HG03520 (cell line): ENCODE data around the gene FOSL1.

Experiments used
- ATAC-seq: cut with Tn5 transposase; IDR thresholded peaks from one replicate; pipeline ENCODE4 v1.9.1; 2021; ENCODE audit warnings: mild to moderate bottlenecking, moderate library complexity; ENCODE audit not compliant: unreplicated experiment

Gene FOSL1

DNA sequence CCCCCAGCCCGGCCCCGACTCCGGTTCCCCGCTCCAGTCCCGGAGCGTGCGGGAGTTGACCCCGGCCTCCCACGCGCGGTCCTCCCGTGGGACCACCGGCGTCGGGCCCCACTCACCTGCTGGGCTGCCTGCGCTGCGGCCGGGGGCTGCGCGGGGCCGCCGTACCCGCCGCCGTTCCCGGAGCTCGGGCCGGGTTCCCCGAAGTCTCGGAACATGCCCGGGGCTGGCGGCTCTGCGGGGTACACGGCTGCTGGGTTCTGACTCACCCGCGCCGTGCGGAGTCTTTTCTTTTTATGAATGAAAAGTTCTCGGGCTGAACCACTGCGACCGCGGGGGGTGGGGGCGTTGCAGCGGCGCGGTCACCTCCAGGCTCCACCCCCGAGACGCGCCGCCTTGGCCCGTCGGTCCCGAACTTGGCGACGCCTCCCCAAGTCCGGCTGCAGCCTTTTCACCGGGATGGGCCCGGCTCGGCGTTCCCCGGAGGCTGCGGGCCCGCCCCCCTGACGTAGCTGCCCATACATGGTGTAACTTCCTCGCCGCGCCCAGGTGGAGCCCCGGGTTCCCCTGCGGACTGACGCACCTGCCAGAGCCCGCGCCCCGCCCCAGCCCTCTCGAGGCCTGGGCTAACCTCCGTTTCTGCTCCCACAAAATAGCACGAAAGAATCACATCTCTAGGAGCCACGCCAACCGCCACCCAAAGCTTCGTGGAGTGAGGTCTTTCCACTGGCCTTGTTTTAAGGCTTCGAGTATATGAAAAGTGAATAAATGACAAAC, at the start of gene FOSL1:
FOSL1 (minus strand) TSS at position 264 of the 774 bp plus-strand sequence; CDS start at position 215, 49 bp downstream.
- peak; percentile 60 for ATAC-seq

DNA sequence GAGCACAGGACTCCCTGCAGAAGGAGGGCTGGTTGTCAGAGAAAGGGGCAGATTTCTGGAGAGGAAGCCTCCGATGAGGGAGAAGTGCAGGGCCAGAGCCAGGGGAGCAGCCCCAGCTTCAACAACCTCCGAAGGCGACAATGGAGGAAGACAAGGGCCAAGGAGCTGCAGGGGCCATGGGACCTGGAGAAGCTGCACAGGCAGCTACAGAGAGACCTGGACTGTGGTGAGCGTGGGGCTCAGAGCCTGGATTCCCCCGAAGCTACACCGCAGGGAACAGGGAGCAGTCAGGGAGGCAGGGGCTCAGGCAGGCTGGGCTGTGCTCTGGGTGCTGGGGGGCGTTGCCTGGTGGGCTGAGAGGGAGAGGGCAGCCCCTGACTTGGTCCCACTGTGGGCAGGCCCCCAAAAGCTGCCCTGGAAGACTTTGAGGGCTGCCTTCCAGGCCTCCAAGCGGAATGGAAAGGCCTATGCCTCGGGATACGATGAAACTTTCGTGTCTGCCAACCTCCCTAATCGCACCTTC, 47.5 kb upstream of the FOSL1 start:
- no peak for ATAC-seq

DNA sequence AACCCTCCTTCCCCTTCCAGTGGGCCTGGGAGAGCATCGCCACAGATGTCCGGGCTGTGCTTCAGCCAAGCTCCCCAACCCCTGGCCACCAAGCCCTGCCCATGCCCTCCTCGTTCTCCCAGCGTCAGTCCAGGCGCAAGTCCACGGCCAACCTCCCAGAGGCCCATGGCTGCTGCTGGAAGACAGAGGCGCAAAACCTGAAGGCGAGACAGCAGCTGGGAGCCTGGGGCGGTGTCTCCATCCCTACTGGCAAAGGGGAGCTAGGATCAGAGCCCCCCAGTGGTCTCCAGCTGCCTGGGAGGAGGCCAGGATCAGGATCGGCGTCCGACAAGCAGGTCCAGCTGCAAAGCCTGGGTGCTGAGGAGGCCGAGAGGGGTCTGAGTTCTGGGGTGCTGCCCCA, 46.9 kb upstream of the FOSL1 start:
- no peak for ATAC-seq

DNA sequence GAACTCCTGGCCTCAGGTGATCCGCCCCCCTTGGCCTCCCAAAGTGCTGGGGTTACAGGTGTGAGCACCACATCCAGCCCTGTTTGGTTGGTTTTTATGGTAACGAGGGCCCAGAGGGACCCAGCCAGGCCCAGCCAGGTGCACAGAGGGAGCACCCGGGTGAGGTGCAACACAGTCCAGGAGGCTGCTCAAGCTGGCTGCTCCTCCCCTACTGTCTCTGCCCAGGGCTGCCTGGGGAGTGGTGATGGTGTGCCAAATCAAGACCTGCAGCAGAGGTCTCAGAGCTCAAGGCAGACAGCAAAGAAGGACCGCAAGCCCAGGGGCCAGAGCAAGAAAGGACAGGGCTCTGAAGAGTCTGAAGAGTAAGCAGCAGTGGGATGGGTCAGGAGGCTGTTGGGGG, 46.5 kb upstream of the FOSL1 start:
- no peak for ATAC-seq

DNA sequence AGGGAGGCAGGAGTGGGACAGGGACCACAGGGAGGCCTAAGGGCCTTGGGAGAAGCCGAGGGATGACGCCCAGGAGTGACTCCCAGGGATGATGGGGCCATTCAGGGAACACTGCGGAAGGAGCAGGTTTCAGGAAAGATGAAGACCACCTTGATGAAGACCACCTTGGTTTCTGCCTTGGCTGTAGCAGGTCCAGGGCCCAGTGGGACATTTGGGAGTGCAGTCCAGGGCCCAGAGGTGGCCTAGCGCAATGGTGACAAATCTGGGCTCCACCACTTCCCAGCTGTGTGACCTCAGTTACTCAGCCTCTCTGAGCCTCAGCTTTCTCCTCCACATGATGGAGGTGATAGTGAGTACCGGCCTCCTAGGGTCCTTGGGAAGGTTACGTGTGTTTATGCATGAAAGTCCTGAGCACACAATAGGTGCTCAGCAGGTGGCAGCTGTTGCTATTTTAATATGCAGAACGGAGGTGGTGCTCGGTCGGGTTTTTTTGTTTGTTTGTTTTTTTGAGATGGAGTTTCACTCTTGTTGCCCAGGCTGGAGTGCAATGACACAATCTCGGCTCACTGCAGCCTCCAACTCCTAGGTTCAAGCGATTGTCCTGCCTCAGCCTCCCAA, 45.9 kb upstream of the FOSL1 start:
- ATAC-seq = no peak

DNA sequence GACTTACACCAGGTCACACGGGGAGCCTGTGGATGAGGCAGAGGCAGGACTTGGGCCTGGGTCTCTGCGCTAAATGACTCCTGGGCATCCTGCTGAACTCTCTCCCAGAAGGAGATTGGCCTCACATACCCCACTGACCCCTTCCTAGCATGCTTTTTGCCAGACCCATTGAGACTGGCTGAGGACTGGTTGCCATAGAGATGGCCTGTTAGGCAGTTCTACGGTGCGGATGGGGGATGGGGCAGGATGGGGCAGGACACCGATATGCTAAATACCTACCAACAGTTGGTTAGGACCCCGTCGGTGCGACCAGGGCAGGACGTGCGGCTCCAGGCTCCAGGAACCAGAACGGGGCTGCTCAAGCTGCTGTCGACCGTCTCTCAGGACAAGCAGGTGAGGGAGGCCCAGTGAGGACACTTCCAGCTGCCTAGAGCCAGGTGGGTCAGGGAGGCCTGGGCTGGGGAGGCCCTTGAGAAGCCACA, 45.3 kb upstream of the FOSL1 start, which contains the start of gene TSGA10IP:
TSGA10IP (plus strand) TSS at position 51 of the 482 bp plus-strand sequence; CDS start at position 247, 196 bp downstream.
- ATAC-seq = no peak

DNA sequence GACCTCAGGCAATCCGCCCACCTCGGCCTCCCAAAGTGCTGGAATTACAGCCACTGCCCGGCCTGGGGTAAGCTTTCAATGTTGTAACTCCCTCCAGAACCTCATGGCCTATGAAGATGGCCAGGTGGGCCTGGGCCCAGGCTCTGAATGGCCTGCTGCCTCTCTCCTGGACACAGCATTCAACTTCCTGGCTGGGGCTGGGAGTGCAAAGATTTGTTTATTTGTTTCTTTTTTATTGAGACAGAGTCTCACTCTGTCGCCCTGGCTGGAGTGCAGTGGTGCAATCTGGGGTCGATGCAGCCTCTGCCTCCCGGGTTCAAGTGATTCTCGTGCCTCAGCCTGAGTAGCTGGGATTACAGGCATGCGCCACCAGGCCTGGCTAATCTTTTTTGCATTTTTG, 44.6 kb upstream of the FOSL1 start:
- ATAC-seq = no peak

DNA sequence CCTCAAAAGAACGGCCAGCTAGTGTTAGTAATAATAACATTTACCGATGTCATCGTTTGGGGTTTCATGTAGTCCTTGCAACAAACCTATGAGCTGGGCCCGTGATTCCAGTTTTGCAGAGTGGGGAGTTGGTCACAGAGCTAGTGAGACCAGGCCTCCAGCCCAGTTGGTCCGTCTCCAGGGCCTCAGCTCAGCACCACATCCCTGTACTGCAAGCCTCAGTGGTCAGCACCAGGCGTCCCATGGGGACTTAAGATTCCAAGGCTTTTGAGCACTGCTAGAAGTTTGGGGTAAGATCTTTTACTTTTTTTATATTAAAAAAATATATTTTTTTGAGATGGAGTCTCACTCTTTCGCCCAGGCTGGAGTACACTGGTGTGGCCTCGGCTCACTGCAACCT, 44.0 kb upstream of the FOSL1 start:
- ATAC-seq = no peak

DNA sequence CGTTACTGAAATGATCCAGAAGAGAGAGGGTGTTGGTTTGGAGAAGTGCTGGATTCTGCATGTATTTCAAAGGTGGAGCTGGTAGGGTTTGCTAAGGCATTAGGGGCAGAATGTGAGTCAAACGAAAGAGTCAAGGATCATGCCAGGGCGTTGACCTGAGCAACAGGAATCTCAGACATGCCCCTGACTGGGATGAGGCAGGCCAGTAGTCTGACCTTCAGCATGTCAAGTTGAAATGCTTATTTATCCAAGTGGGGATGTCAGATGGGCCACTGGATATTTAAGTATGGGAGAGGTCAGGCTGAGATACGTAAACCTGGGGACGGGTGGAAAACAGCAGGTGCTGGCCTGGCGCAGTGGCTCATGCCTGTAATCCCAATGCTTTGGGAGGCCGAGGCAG, 42.3 kb upstream of the FOSL1 start:
- no peak for ATAC-seq

DNA sequence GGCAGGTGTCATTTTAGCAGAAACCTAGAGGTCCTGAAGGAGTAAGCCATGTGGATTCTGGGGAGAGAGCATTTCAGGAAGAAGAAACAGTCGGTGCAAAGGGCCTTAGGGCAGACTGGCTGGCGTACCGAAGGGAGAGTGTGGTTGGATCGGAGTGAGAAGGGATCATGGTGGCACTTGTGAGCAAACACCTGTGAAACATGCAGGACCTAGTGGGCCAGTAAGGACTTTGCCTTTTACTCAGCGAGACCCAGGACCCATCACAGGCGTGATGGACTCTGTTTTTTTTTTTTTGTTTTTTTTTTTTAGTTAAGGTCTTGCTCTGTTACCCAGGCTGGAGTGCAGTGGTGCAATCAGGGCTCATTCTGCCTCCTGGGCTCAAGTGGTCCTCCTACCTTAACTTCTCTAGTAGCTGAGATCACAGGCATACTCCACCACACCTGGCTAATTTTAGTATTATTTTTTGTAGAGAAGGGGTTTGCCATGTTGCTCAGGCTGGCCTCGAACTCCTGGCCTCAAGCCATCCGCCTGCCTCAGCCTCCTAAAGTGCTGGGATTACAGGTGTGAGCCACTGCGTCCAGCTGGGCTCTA, 41.6 kb upstream of the FOSL1 start:
- ATAC-seq = no peak

DNA sequence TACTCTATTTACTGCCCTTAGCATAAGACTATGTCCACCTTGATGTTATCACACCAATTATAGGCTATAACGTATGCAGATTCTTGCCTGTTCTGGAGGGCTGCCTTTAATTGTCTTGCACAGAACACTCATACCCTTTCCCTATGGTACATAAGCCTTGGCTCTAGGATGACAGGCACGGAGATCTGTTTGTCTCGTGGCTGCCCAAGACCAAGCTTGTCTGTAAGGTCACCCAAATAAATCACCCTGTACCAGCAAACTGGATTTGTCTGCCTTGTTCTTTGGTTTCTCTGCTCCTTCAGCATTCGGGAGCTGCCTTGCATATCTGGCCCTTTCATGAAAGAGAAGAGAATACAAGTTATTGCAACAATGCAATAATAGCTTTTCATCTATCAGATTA, 37.6 kb upstream of the FOSL1 start:
- no peak for ATAC-seq

DNA sequence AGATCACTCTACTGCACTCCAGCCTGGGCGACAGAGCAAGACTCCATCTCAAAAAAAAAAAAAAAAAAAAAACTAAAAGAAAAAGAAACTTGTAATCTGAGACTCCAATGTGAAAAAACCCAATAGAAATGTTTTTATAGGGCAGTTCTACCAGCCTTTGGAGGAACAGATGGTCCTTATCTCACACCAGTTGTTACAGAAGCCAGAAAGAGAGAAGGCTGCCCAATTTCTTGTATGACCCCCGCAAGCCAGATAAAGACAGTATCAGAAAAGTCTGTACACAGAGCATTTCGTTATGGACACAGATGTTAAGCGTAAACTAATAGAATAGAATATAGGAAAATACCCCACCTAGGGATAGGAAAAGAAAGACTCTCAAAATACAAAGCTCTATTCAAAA, 33.8 kb upstream of the FOSL1 start:
- no peak for ATAC-seq

DNA sequence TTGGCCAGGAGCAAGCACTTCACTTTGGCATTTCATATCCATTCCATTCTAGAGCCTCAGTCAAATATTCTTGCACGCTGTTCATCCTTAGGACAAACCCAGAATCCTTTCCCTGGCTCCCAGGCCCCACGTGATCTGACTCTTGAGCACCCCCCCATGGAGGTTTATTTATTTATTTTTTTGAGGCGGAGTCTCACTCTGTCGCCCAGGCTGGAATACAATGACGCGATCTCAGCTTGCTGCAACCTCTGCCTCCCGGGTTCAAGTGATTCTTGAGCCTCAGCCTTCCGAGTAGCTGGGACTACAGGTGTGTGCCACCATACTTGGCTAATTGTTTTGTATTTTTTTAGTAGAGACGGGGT, 32.4 kb upstream of the FOSL1 start:
- no peak for ATAC-seq

DNA sequence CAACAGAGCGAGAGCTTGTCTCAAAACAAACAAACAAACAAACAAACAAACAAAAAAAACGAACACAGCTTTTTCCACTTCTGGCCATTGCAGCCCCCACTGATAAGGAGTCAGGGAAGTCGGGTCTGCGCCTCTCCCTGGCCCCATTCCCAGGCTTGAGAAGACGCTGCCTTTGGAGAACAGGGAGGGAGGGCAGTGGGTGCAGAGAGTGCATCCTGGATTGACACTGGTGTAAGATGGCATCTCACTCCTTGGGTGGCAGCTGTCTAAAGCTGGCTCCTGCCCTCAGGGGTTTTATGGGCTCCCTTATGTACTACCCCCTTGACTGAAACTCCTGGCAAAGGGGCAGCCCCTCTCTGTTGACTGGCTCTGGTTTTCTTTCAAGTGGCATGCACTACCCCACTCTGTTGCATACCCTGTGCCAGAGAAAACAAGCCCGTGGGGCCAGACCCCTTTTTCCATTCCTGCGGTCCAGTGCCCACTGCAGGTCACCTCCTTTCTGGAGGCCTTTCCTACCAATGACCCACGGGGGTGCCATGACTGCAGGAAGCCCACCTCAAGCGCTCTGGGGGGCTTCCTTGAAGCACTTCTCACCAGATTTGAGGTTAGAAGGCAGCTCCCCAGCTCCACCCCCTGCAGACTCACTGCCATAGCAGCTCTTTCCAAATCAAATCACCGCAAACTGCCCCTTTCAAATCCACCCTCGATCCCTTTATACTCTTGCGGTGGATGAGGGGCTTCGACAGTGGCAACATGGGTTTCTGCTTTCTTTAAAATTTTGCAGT, 31.8 kb upstream of the FOSL1 start:
- ATAC-seq = no peak

DNA sequence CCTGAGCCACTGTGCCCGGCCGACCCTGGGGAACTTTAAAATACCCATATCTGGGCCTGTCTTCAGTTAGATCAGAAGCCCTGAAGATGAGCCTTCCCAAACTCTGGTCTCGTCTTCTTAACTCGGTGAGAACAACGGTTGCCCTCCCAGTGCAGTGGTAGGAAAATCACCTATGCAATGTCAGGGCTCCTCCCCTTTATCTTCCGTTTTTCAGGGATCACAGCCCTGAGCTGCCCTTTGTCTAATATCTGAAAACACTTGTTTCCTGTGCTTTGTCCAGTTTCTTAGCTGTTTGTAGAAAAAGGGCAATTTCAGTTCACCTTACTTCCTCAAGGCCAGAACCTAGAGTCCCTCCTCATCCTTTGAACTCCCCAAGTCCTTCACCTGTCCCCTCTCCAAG, 28.5 kb upstream of the FOSL1 start:
- ATAC-seq = no peak

DNA sequence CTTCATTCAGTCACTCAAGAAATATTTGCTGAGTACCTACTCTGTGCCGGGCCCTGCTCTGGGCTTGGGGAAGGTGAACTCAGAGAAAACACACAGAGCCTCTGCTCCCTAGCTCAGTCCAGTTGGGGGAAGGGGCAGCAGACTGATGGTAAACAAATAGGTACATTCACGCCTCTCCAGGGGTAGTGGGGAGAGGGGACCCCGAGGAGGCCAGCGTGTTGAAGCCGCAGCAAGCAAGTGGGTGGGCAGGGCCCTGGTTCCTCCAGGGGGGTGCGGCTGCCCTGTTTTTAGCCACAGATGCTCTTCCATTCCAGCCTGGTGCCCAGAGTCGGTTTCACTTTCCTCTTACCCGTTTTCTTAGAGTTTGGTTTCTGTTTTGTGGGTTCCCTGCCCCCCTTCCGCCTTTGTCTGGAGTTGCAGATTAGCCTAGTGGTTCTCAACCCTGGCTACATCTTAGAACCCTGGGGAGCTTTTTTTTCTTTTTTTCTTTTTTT, 27.8 kb upstream of the FOSL1 start:
- ATAC-seq = no peak

DNA sequence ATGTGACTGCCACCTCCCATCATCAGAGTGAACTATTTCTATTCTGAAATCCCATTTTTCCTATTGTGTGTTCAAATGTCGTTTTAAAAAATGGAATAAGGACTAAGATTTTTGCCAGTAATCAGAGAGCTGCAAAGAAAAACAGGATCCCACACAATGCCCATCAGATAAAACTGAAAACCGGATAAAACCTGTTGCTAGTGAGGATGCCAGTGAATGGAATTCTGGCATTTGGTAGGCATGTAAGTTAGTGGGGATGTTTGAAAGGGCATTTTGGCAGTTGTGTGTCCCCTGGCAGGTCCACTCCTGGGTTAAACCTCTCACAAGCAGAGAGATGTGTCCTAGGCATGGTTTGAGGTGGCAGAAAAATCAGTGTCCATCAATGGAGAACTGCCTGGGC, 25.2 kb upstream of the FOSL1 start:
- no peak for ATAC-seq

DNA sequence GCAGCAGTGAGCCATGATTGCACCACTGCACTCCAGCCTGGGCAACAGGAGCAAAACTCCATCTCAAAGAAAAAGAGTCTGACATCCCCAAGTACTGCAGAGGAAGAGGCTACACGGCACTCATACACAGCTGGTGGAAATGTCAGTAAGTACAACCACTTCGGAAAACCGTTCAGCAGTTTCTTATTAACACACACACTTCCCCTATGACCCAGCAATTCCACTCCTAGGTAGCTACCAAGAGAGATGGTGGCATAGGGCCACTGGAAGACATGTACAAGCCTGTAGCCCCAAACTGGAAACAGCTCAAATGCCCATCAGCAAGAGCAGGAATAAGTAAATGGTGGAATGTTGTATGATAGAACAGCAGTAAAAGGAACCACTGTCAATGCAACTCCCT, 22.4 kb upstream of the FOSL1 start:
- no peak for ATAC-seq

DNA sequence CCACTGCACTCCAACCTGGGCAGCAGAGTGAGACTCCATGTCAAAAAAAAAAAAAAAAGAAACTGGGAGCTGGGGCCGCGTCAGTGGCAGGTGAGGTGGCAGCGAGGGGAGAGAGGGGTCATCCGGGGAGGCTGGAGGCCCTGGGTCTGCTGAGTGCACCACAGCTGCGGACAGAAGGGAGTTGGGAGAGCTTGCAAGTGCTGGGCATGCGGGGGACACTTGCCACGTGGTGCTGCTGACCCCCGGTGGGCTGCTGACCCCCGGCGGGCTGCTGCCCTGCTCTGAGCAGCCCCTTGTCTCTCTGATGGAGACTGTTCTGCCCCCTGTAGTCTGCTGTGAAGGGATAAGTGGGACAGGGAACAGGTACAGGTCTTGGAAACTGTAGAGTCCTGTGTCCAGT, 21.7 kb upstream of the FOSL1 start:
- ATAC-seq = no peak

DNA sequence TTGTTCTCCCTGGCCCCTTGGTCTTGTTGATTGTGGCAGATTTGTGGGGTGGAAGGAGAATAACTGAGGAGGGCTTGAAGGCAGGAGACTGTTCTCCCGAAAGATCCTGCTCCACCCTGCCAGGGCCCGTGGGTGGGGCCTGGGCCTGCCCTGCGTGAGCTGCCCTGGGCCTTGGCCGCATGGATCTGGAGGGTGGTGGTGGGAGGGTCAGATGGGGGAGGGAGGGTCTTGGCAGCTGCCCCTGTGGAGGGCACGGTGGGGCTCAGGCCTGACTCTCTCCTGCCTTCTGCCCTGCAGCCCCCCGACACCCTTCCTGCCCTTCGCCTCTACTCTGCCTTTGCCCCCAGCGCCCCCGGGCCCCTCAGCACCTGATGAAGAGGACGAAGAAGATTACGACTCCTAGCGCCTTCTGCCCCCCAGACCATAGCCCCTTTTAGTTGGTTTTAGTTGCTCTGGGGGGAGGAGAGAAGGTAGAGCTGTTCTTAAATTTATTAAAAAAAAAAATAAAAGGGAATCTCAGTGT, 20.9 kb upstream of the FOSL1 start:
- no peak for ATAC-seq

DNA sequence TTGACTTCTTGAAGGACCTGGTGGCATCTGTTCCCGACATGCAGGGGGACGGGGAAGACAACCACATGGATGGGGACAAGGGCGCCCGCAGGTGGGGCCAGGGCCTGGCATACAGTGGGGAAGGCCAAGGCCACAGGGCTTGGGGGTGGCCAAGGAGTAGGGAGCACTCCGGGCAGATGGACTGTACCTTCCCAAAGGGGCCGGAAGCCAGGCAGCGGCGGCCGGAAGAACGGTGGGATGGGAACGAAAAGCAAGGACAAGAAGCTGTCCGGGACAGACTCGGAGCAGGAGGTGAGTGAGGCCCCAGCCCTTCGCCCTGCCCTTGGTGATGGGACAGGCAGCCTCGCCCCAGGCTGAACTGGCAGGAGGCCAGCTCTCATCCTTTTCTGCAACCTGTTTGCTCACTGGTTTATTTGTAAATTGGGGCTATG, 20.2 kb upstream of the FOSL1 start:
- ATAC-seq = no peak
